GM21390 (cell line): ENCODE data around the gene BDH1.
A peak's percentile ranks its signal among the peaks of the same experiment; 100 is the strongest.
"Not testable (repeated sequence)": the region's sequence is repeated elsewhere in the genome, so short reads cannot be mapped to it uniquely, and the experiment has no call there.

ENCODE experiments used
- ATAC-seq: cut with Tn5 transposase; IDR thresholded peaks from one replicate; pipeline ENCODE4 v1.9.1; 2021; ENCODE audit not compliant: unreplicated experiment

BDH1 gene, protein sequence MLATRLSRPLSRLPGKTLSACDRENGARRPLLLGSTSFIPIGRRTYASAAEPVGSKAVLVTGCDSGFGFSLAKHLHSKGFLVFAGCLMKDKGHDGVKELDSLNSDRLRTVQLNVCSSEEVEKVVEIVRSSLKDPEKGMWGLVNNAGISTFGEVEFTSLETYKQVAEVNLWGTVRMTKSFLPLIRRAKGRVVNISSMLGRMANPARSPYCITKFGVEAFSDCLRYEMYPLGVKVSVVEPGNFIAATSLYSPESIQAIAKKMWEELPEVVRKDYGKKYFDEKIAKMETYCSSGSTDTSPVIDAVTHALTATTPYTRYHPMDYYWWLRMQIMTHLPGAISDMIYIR

DNA sequence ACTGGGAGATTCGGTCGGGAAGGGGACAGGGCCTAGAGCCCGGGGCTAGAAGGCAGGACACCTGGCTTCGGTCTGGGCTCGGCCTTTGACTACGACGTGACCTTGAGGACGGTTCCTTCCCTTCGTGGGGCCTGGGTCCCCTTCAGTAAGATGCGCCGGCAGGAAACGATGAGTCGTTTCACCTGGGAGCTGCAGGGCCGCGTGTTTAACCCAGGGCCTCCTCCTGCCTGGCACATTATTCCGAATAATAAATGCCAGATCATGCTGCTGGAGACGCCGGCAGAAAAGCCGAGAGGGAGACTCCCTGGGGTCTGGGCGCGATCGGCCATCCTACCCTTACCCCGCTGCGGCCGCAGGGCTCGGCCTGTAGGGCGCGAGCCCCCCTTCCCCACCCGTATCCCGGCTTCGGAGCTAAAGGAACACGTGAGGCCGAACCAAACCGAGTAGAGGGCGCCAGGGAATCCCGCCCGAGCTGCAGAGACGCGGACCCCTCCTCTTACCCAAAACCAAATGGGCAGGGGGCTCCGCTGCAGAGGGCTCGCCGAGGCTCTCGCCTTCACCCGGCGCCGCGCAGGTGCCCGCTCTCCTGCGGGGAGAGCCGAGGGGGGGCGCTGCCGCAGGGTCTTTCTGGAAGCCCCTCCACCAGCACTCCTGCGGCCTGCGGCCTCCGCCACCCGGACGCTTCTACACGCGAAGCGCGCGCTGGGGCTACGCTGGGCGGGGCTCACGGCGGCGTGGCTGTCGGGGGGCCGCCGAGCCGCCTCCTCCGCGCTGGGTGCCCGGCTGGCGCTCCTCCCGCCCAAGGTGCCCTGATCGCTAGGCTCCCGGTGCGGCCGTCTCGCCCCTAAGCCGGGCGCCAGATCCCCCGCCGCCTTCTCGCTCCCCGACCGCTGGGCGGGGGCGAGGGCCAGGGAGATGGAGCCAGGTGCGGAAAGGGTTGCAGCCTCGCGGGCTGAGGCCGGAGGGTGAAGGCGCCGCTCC, at the start of gene BDH1:
Gene BDH1, minus strand, starts transcription at position 688 of the 981 bp plus-strand sequence. CDS start 9,525 bp downstream, outside the sequence.
- ATAC-seq, result peak; percentile 41

DNA sequence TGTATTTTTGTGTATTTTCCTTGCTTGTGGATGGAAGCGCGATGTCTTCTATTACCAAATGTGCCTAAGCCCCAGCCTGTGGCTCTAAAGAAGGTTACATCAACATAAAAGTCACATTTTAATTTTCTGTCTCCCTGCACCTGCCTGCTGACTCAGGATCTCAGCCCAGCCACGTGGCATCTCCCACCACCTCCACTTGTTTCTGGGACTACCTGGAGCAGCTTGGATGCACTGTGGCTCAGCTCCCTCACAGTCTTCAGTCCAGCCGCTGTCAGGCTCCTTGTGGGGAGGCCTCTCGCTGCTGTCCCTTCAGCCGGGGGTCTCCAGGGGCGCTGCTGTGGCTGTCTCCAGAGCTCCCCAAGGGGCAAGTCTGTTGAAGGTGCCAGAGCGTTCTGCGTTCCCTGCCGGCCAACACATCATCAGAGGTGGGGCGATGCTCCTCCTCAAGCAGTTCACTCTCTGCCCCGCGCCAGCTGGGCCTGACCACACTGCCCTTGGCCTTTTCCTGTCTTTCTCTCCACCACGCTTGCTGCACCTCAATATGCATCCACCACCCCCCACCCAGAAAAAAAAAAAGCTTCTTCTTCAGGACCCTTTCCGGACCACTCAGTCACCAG, 47.7 kb upstream of the BDH1 start:
- no peak for ATAC-seq

DNA sequence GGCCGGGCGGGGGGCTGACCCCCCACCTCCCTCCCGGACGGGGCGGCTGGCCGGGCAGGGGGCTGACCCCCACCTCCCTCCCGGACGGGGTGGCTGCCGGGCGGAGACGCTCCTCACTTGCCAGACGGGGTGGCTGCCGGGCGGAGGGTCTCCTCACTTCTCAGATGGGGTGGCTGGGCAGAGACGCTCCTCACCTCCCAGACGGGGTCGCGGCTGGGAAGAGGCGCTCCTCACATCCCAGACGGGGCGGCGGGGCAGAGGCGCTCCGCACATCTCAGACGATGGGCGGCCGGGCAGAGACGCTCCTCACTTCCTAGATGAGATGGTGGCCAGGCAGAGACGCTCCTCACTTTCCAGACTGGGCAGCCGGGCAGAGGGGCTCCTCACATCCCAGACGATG, 46.6 kb upstream of the BDH1 start:
- not testable (repeated sequence) for ATAC-seq

DNA sequence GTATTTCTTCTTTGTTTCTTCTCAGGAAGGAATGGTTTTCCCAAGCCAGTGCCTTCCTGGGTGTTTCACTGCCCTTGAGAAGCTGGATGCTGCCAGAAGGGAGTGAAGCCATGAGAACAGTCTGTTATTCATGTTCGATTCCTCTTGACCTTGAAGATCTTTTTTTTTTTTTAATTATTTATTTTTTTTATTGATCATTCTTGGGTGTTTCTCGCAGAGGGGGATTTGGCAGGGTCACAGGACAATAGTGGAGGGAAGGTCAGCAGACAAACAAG, 45.7 kb upstream of the BDH1 start:
- ATAC-seq, result not testable (repeated sequence)

DNA sequence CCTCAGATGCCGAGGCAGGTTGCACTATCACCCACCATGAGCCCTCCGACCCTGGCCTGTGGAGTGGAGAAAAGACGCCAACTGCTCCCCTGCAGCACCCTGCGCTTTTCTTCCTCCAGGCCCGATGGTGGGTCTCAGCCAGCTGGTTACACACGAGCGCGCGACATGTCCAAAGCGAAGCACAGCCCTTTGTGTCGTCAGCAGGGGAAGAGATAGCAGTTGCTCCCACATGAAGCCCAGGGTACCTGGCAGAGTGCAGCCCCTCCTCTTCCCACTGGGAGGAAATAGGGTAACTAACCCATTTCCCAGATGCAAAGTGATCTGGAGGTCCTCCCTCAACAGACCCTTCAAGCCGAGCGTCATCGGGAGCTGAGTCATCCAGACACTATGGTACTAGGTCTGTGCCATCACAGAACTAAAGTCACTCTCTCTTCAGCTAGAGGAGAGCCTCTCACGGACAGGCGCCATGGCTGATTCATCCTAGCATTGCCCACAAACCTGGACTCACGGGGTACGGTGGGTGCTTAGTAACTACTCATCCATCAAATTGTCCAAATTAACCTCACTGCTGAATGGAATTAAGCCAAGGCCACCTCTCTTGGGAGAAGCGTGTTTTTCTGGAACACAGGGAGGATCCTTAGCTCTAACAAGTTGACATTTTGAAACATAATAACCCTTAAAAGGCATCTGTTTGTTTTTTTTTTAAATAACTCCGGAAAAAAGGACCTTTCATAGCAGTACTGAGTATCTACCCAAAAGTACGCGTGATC, 45.2 kb upstream of the BDH1 start:
- no peak for ATAC-seq

DNA sequence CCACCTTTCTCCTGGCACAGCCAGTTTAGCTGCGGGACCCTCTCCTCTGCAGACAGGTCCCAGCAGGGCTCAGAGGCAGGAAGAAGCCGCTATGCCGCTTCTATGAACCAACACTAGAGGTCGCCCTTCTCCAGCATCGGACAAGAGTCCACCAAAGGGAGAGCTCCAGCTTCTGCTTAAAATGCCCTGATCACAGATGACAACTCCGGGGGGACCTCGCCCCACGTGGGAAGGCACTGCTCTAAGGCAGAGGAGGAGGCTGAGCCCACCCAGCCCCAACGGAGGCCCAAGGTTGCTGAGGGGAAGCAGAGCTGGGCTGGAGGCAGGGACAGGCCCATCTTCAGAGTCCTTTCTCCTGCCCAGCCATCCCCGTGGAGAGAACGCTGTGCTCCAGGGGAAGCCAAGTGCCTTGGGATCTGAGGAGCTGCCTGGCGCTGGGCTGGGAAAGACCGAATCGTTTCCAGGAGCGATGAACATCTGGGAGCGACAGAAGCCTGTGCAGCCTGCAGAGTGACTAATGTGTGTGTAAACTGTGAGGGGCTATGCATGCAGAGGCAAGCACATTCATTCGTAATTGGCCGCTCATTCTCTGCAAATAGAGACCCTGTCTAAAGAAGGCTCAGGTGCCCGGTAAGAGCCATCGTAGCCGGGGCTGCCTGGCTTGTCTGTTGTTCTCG, 43.5 kb upstream of the BDH1 start:
- ATAC-seq, result peak; percentile 79

DNA sequence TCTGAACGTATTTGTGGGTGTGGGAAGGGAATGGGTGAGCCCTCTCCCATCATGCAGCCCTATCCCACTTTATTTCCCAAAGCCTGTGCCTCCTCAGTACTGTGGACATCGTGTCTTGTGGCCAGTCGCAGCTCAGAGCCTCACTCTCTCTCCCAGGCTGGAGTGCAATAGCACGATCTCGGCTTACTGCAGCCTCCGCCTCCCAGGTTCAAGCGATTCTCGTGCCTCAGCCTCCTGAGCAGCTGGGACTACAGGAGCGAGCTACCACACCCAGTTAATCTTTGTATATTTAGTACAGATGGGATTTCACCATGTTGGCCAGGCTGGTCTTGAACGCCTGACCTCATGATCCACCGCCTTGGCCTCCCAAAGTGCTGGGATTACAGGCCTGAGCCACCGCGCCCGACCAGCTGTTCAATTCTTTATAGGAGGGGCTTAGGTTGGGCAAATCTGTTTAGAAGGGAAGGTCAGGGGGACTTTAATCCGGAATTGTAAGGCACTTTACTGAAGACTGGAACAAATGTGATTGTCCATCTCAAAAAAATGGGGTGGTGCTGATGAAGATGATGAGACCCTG, 42.7 kb upstream of the BDH1 start:
- ATAC-seq, result no peak

DNA sequence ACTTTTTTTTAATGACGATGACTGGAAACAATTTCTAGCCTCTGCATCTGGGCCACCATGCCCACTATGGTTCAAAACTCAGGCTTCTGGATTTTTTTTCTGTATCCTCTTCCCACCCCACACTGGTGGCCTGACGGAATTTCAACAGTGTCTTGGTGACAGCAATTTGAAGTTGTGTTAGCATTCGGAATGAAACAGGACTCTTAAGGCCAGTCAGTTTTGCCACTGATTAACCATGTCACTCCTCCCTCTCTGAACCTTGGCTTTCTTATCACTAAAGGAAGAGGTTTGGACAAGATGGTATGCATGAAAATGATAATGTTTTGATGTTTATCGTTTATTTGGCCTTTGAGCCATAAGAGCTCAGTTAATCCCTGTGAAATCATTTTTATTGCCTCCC, 41.6 kb upstream of the BDH1 start:
- no peak for ATAC-seq

DNA sequence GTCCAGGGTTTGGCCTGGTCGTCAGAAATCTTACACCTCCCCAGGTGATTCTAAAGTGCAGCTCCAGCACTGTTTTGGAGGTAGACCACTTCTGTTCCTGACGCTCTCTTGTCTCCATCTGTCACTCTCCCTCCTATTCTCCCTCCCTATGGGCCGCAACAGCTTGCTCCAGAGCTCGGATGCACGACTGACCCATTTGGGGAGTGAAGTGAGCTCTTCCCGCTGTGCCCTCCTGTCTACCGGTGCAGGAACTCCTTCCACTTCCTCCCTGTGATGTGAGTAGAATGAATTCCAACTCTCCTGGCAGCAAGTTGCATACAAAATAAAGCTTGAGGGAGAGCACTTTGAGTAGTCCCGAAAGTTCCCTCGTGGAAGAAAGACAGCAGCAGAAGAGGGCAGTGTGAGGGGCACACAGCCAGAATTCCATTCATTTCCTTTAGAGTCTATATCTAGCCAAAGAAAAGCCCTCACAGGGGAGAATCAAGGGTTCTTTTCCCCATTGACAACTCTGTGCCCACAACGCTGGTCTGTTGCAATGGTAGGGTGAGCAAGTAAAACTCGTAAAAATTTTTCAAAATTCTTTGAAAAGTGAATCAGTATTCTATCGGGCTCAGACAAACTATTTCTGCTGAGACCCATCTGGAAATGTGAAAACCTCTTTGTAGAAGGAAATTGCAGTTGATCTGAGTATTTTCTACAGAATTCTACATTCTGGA, 39.9 kb upstream of the BDH1 start:
- no peak for ATAC-seq

DNA sequence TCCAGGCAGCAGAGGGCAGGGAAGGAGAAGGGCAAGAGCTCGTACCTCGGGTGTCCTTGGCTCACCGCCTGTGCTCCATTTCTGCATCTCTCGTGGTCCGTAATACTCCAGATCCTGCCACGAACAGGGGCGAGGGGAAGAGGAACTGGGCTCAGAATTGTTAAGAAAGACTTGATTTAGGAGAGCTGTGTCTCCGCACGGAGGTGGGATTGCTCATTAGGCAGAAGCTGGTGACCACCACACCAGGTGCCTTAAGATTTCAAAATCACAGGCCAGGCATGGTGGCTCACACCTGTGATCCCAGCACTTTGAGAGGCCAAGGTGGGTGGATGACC, 37.2 kb upstream of the BDH1 start:
- ATAC-seq, result no peak

DNA sequence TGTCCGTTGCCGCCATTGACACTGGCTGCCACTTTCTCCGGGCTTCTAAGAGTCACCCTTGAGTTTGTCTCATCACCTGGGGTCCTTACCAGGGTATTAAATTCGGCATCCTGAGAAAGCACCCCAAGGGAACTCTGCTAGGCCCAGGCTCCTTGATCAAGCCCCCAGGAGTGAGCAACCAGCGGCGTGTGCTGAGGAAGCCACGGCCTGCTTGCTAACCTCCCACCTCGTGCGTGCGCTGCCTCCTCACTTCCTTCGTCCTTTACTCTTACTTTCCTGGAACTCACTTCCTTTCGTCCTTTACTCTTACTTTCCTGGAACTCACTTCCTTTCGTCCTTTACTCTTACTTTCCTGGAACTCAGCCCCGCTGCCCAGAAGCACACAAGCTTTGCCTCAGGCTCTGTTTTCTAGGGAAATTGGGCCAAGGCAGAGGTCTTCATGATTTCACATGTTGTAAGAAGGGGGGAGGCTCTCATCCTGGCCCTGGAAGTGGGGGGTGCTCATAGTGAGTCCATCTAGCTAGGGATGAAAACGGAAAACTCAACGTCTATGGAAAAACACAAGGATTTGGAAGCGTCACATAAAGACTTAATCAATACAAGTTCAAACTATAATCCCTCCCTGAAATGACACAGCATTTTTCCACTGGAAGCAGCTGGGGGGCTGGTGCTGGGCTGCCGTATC, 36.7 kb upstream of the BDH1 start:
- no peak for ATAC-seq

DNA sequence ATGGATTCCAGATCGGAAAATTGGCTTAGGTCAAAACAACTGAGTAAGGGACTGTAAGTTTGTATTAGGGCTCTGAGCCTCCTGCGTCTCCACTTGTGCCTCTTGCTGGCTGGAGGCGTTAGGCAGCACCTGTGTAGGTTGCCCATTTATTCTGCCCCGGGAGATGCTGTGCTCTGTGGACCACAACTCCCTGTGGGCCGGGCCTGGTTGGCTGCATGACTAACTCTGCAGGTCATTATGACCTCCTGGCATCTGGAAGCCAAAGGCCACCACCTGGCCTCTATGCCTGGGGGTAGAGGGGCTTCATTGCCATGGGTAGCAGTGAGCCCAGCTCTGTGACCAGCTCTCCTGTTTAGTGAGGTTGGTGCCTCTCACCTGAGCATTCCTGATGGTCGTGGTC, 36.0 kb upstream of the BDH1 start:
- no peak for ATAC-seq

DNA sequence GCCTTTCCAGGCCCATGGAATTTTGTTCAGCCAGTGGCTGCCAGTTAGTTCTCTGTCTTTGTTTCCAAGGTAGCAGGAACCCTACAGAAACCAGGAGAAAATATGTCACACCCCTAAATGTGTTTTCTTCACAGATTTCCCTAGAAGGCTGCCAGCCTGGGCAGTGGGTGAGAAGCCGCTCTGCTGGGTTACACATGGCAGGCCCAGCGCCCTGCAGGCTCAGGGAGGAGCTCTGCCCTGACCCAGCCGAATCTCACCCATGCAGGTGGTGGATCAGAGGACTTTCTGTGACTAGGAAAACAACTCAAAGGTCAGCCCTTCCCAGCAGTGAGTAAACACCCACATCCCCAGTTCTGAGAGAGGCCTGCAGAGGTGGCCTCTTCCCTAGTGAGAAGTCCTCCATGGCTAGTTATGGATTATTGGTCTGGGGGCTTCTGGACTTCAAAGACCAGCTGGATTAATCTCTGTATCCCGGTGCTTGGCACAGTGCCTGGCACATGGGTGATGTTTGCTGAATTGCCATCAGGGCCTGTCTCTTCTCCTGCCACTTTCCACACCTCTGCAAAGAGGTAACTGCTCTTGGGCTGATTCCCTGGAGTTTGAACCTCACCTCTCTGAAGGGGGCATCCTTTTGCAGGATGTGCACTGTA, 34.7 kb upstream of the BDH1 start:
- ATAC-seq, result no peak

DNA sequence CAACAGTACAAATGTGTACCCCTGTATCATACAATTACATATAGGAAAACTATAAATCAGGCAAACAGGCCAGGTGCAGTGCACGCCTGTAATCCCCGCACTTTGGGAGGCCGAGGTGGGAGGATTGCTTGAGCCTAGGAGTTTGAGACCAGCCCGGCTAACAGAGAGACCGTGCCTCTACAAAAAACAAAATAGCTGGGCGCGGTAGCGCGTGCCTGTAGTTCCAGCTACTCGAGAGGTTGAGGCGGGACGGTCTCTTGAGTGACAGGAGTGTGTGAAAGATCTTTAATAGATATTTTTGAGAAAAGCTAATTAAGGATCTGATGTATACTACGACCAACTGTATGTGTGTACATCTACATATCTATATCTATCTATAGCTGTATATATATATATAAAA, 33.8 kb upstream of the BDH1 start:
- no peak for ATAC-seq

DNA sequence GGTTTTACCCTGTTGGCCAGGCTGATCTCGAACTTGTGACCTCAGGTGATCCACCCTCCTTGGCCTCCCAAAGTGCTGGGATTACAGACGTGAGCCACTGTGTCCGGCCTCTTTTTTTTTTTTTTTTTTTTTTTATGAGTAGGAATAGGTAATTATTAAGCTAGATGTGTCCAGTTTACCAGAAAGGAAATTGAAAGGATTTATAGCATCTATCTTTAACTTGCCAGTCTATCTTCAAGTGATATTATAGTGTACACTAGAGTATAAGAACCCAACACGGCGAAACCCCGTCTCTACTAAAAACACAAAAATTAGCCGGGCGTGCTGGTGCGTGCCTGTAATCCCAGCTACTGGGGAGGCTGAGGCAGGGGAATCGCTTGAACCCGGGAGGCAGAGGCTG, 31.0 kb upstream of the BDH1 start:
- ATAC-seq, result not testable (repeated sequence)

DNA sequence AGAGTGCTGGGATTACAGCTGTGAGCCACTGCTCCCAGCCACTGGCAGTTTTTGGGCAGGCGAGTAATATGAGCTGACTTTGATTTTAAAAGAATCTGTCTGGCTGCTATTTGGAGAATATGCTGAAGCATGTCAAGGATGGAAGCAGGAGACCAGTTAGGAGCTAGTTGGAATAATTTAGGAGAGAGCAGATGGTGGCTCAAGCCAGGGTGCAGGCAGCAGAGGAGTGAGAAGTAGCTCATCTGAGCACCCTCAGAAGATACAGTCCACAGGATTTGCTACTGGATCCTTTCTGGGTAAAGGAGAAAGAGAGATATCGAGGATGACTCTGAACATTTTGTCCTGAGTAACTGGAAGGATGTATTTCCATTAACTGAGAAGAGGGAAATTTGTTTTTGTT, 30.4 kb upstream of the BDH1 start:
- no peak for ATAC-seq

DNA sequence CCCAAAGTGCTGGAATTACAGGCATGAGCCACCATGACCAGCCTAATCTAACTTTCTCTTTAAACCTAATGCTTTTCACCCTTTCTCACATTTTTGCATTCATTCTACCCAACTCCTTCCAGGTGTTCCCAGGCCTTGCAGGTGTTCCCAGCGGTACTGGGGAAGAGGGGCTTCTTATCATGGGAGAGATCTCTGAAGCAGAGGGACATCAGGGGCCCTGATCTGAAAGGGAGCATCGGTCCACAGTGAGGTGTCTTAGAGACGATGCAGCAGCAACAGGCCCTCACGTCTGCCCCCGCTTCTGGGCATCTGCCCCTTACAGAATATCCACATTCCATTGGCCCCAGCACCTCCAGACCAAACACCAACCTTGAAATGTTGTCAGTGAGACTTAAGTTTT, 29.0 kb upstream of the BDH1 start:
- ATAC-seq, result no peak

DNA sequence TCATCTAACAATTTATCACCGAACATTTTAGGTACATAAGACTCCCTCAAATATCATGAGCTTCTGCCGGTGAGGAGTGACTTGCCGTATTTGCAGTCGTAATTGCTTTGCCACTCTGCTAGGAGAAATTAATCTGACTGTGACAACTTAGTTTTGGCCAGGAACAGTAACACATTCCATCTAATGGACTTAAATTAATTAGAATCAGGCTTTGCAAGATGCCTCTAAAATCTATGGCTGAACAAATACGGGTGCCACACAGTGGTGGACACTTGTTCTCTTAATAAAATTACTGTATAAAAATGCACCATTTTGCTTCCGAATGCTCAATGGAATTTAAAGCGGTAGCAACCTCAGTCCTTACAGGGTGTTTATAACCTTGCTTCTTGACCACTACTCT, 27.6 kb upstream of the BDH1 start:
- no peak for ATAC-seq

DNA sequence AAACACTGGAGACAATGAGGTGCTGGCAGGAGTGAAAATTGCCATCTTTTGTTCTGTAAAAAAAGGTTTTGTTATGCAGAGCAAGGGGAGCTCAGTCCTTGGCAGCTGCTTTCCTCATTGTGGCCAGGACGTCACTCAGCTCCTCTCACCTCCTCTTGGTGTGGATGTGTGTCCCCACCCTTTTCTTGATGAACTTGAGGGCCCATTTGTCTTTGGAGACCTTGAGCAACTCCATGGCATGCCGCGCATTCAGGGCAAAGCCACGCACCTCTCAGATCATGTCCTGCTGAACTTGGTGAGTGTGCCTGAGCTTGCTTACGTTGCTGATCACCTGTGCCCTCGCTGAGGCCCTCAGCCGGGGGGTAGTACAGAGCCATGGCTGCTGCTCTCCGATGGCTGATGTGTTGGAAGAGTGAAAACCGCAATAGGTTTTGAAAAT, 24.5 kb upstream of the BDH1 start:
- ATAC-seq, result no peak
